SKM-1 treated with dmso at 0.1 percent for 144 hours (cell line): ENCODE measurements around the gene FAM216B.
"Not testable (repeated sequence)": the region's sequence is repeated elsewhere in the genome, so short reads cannot be mapped to it uniquely, and the experiment has no call there.

Source experiments
- DNase-seq: peaks from one replicate; lab custom pipeline; 2025; ENCODE audit not compliant: unreplicated experiment; lab: John Stamatoyannopoulos, UW

FAM216B gene

GRCh38 chr13:42781352-42781751, at the start of gene FAM216B:
Gene FAM216B (plus strand): TSS chr13:42781584. CDS start chr13:42784068, 2,484 bp downstream.
- no peak for DNase-seq

GRCh38 chr13:42732073-42732472, 49.3 kb upstream of the FAM216B start:
- DNase-seq, result no peak

- no peak for DNase-seq
Measured at GRCh38 chr13:42733046-42733445, 48.3 kb upstream of the FAM216B start.

- no peak for DNase-seq
Measured at GRCh38 chr13:42735010-42735409, 46.4 kb upstream of the FAM216B start.

GRCh38 chr13:42740753-42741152, 40.6 kb upstream of the FAM216B start:
- peak; percentile 2 for DNase-seq

- no peak for DNase-seq
Measured at GRCh38 chr13:42741914-42742313, 39.5 kb upstream of the FAM216B start.

GRCh38 chr13:42745655-42746054, 35.7 kb upstream of the FAM216B start:
- no peak for DNase-seq

- no peak for DNase-seq
Measured at GRCh38 chr13:42746866-42747265, 34.5 kb upstream of the FAM216B start.

GRCh38 chr13:42747399-42747873, 33.9 kb upstream of the FAM216B start:
- no peak for DNase-seq

- no peak for DNase-seq
Measured at GRCh38 chr13:42750794-42751193, 30.6 kb upstream of the FAM216B start.

GRCh38 chr13:42751693-42752092, 29.7 kb upstream of the FAM216B start:
- no peak for DNase-seq

- no peak for DNase-seq
Measured at GRCh38 chr13:42752731-42753130, 28.7 kb upstream of the FAM216B start.

GRCh38 chr13:42753697-42754096, 27.7 kb upstream of the FAM216B start:
- no peak for DNase-seq

GRCh38 chr13:42754801-42755510, 26.4 kb upstream of the FAM216B start:
- DNase-seq, result no peak

GRCh38 chr13:42757678-42758420, 23.5 kb upstream of the FAM216B start:
- no peak for DNase-seq

- no peak for DNase-seq
Measured at GRCh38 chr13:42758515-42758914, 22.9 kb upstream of the FAM216B start.

- DNase-seq, result no peak
Measured at GRCh38 chr13:42760951-42761350, 20.4 kb upstream of the FAM216B start.

GRCh38 chr13:42762251-42762650, 19.1 kb upstream of the FAM216B start:
- DNase-seq, result no peak

GRCh38 chr13:42762917-42763316, 18.5 kb upstream of the FAM216B start:
- DNase-seq, result no peak

- DNase-seq, result no peak
Measured at GRCh38 chr13:42766016-42766415, 15.4 kb upstream of the FAM216B start.

- no peak for DNase-seq
Measured at GRCh38 chr13:42769650-42770049, 11.7 kb upstream of the FAM216B start.

- DNase-seq, result not testable (repeated sequence)
Measured at GRCh38 chr13:42776558-42776957, 4.8 kb upstream of the FAM216B start.
